Spleen (tissue), 7 donors: ENCODE results near the gene SUCLG2.

Source experiments
- POLR2A ChIP-seq, 3 donors: fragments of 450-650 bp; IDR thresholded peaks; one replicate each; pipeline ENCODE4 v1.5.1; 2017; ENCODE audit warnings: antibody characterized with exemption in 3 of 3, mild to moderate bottlenecking in 1 of 3
- POLR2AphosphoS5 ChIP-seq, 3 donors: sonication (generic); formaldehyde crosslinking; IDR thresholded peaks; one replicate each; pipeline ENCODE4 v1.5.1; 2017; ENCODE audit warnings: antibody characterized with exemption in 3 of 3
- TF ChIP-seq, protein P1 (sequence below), 11 experiments: fragments of 200-600 bp in 7 of 11; fragments of 450-650 bp in 4 of 11; sonication (generic) in 4 of 11; IDR thresholded peaks in 8 of 11; conservative IDR thresholded peaks in 3 of 11; 1 replicate in 7 of 11; 2 replicates in 4 of 11; pipeline versions ENCODE4 v1.4.0 to v1.8.0; 2016 to 2021; ENCODE audit warnings: antibody characterized with exemption in 11 of 11, inconsistent platforms in 4 of 11, mild to moderate bottlenecking in 1 of 11
- donor health status: DM: no; HTN: no; CAD: no; lungs with moderate emphysema.
- donor health status: DM: no; HTN: no; CAD: no.
- donor health status: DM: no; HTN: no; CAD: no.

DNA sequence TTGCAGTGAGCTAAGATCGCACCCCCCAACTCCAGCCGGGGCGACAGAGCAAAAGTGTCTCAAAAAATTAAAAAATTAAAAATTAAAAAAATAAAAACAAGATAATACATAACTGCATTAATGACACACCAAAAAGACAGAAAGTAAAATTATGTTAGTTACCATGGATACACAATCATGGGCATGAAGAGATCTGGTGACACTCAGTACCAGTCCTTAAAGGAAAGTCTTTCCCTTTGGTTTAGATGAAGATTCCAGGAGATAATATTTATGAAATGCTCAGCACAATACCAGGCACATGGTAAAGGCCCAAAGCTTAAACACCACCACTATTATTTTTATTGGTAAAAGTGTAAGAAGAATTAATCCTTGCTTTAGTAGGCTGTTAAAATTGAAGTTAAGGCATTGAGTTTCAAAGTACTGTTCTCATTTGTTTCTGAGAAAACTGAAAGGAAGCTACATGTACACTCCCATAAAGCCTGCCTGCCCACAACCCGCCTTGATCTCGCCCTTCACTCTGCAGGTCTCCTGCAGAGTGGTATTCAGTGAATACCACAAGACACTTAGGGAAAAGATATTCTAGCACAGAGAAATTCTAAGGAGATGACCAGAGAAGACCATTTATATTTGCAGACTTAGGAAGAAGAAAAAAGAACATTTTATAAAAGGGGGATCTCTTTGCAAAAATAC lies 52.3 kb downstream of the SUCLG2 start:
- TF ChIP-seq, protein P1, sequence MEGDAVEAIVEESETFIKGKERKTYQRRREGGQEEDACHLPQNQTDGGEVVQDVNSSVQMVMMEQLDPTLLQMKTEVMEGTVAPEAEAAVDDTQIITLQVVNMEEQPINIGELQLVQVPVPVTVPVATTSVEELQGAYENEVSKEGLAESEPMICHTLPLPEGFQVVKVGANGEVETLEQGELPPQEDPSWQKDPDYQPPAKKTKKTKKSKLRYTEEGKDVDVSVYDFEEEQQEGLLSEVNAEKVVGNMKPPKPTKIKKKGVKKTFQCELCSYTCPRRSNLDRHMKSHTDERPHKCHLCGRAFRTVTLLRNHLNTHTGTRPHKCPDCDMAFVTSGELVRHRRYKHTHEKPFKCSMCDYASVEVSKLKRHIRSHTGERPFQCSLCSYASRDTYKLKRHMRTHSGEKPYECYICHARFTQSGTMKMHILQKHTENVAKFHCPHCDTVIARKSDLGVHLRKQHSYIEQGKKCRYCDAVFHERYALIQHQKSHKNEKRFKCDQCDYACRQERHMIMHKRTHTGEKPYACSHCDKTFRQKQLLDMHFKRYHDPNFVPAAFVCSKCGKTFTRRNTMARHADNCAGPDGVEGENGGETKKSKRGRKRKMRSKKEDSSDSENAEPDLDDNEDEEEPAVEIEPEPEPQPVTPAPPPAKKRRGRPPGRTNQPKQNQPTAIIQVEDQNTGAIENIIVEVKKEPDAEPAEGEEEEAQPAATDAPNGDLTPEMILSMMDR (IDR thresholded peaks at IDR 0.05 in 8 of 11, conservative IDR thresholded peaks at IDR 0.05 in 3 of 11): no peak
- TF ChIP-seq POLR2A (IDR thresholded peaks at IDR 0.05) (no peak), POLR2AphosphoS5 (IDR thresholded peaks at IDR 0.05) (no peak)
